Smooth muscle cell (in vitro differentiated cells): ENCODE measurements around the gene FOCAD. TPM values are rescaled to one million over a fixed set of nuclear protein-coding genes. Genes with fewer than 3 reads are reported as not detected.

Source experiments
- DNase-seq: peaks from one replicate; lab custom pipeline; 2025; ENCODE audit not compliant: unreplicated experiment; lab: John Stamatoyannopoulos, UW
- H2AFZ ChIP-seq: fragments of 200-600 bp; sonication (generic); 2 replicates; pipeline ENCODE4 v1.6.0; 2016; ENCODE audit warnings: antibody characterized with exemption, low read depth, mild to moderate bottlenecking
- H3F3A ChIP-seq: fragments of 200-600 bp; sonication (generic); 2 replicates; pipeline ENCODE4 v1.6.0; 2017; ENCODE audit warnings: antibody characterized with exemption, low read depth
- H3K27ac ChIP-seq: fragments of 200-600 bp; sonication (generic); 2 replicates; pipeline ENCODE4 v1.5.1; 2016; ENCODE audit warnings: low read depth, mild to moderate bottlenecking
- H3K27me3 ChIP-seq: fragments of 200-600 bp; sonication (generic); 2 replicates; pipeline ENCODE4 v1.6.1; 2016; ENCODE audit warnings: low read depth, mild to moderate bottlenecking
- H3K36me3 ChIP-seq: fragments of 200-600 bp; sonication (generic); 2 replicates; pipeline ENCODE4 v1.5.1; 2016; ENCODE audit warnings: low read depth
- H3K4me1 ChIP-seq: fragments of 200-600 bp; sonication (generic); 2 replicates; pipeline ENCODE4 v1.5.1; 2016; ENCODE audit warnings: low read depth
- H3K4me2 ChIP-seq: fragments of 200-600 bp; sonication (generic); 2 replicates; pipeline ENCODE4 v1.6.0; 2016; ENCODE audit warnings: mild to moderate bottlenecking
- H3K4me3 ChIP-seq: fragments of 200-600 bp; sonication (generic); 2 replicates; pipeline ENCODE4 v1.5.1; 2016; ENCODE audit warnings: mild to moderate bottlenecking
- H3K79me2 ChIP-seq: fragments of 200-600 bp; sonication (generic); 2 replicates; pipeline ENCODE4 v1.6.0; 2016; ENCODE audit warnings: low read depth, mild to moderate bottlenecking
- H3K9ac ChIP-seq: fragments of 200-600 bp; sonication (generic); 2 replicates; pipeline ENCODE4 v1.6.0; 2016; ENCODE audit warnings: low read depth
- H3K9me3 ChIP-seq: fragments of 200-600 bp; sonication (generic); replicated peaks from 2 replicates; pipeline ENCODE4 v1.5.1; 2016; ENCODE audit warnings: low read depth
- H4K20me1 ChIP-seq: fragments of 200-600 bp; sonication (generic); 2 replicates; pipeline ENCODE4 v1.6.0; 2016; ENCODE audit warnings: low read depth
- CTCF ChIP-seq: fragments of 200-600 bp; sonication (generic); IDR thresholded peaks from 2 replicates; pipeline ENCODE4 v1.5.1; 2017; ENCODE audit warnings: borderline replicate concordance, mild to moderate bottlenecking, antibody characterized with exemption; ENCODE audit not compliant: insufficient read depth, poor library complexity, severe bottlenecking
- WGBS: methylation state at CpG from one replicate; pipeline ENCODE4 v1.1.7; 2016; ENCODE audit warnings: low lambda C conversion rate; 5-methylcytosine and 5-hydroxymethylcytosine counted together
- polyA plus RNA-seq: library from polyadenylated mRNA; unstranded; fragments of >200 nt; fragmentation: Nextera tagmentation; extraction: Ambion mirVana; gene quantifications from 2 replicates; pipeline ENCODE4 v1.2.1, GENCODE V29; 2016
- total RNA-seq: library from RNA; depleted of rRNA; stranded (reverse); fragments of >200 nt; gene quantifications from 2 replicates; pipeline ENCODE4 v1.2.3, GENCODE V29; 2014

The FOCAD gene
- total and polyA plus RNA-seq, 2 experiments from 2014 or later: 31.0 to 106 TPM

- H2AFZ ChIP-seq: no peak overlapping the region
- H3K27ac ChIP-seq: no peak overlapping the region
- DNase-seq: no peak
- H3K9ac ChIP-seq: no peak overlapping the region
- no peaks in the 10 kb centered on the region for H3K9me3 ChIP-seq
- no peak overlapping the region for H3K4me3 ChIP-seq
- 91% methylated on average over 2 of the region's 2 CpGs for WGBS
- no peaks in the 10 kb centered on the region for H3K27me3 ChIP-seq
- H3K36me3 ChIP-seq: peaks cover 8% of the 10 kb centered on the region
- H3K4me1 ChIP-seq: no peaks in the 10 kb centered on the region
- no peaks in the 10 kb centered on the region for H3K79me2 ChIP-seq
- TF ChIP-seq CTCF: no peak
- H3K4me2 ChIP-seq: no peak overlapping the region
- H4K20me1 ChIP-seq: no peaks in the 10 kb centered on the region
- no peaks in the 10 kb centered on the region for H3F3A ChIP-seq
Observed at GRCh38 chr9:20726144-20726543, 42.1 kb downstream of the FOCAD start.

GRCh38 chr9:20728493-20729220 is 44.6 kb downstream of the FOCAD start:
- peaks cover 6% of the 10 kb centered on the region for H3K79me2 ChIP-seq
- no peaks in the 10 kb centered on the region for H3K9me3 ChIP-seq
- H3K4me1 ChIP-seq: no peaks in the 10 kb centered on the region
- H3K9ac ChIP-seq: no peak overlapping the region
- H4K20me1 ChIP-seq: no peaks in the 10 kb centered on the region
- H2AFZ ChIP-seq: no peak overlapping the region
- no peak for TF ChIP-seq CTCF
- no peak overlapping the region for H3K4me3 ChIP-seq
- H3K36me3 ChIP-seq: peaks cover 6% of the 10 kb centered on the region
- H3K27me3 ChIP-seq: no peaks in the 10 kb centered on the region
- H3F3A ChIP-seq: no peaks in the 10 kb centered on the region
- H3K4me2 ChIP-seq: no peak overlapping the region
- H3K27ac ChIP-seq: no peak overlapping the region
- no peak for DNase-seq

GRCh38 chr9:20729523-20729922 is 45.5 kb downstream of the FOCAD start:
- Histone ChIP-seq H3K9ac (no peak overlapping the region), H3K27ac (no peak overlapping the region), H4K20me1 (no peaks in the 10 kb centered on the region), H3K4me3 (no peak overlapping the region), H2AFZ (no peak overlapping the region), H3K36me3 (no peaks in the 10 kb centered on the region), H3K9me3 (no peaks in the 10 kb centered on the region), H3K4me1 (no peaks in the 10 kb centered on the region), H3K4me2 (no peak overlapping the region), H3K27me3 (no peaks in the 10 kb centered on the region), H3F3A (no peaks in the 10 kb centered on the region), H3K79me2 (peaks cover 10% of the 10 kb centered on the region)
- no peak for TF ChIP-seq CTCF
- DNase-seq: no peak

GRCh38 chr9:20732118-20732517 is 48.1 kb downstream of the FOCAD start:
- H3K27me3 ChIP-seq: no peaks in the 10 kb centered on the region
- H3F3A ChIP-seq: no peaks in the 10 kb centered on the region
- no peaks in the 10 kb centered on the region for H3K4me1 ChIP-seq
- peaks cover 10% of the 10 kb centered on the region for H3K79me2 ChIP-seq
- no peak for TF ChIP-seq CTCF
- H2AFZ ChIP-seq: no peak overlapping the region
- no peaks in the 10 kb centered on the region for H3K36me3 ChIP-seq
- H3K27ac ChIP-seq: peak overlapping the region; percentile 60
- no peaks in the 10 kb centered on the region for H4K20me1 ChIP-seq
- peak overlapping the region; percentile 31 for H3K9ac ChIP-seq
- no peak overlapping the region for H3K4me2 ChIP-seq
- WGBS: 53% methylated on average over 4 of the region's 4 CpGs
- no peaks in the 10 kb centered on the region for H3K9me3 ChIP-seq
- H3K4me3 ChIP-seq: no peak overlapping the region
- DNase-seq: no peak
